Parathyroid adenoma (tissue), 2 donors: ENCODE data around the gene SLC9A6.

Experiments used
- H2AFZ ChIP-seq: fragments of 300-600 bp; sonication (generic); one replicate; pipeline ENCODE4 v1.7.0; 2017; ENCODE audit warnings: antibody characterized with exemption, mild to moderate bottlenecking
- H3K27ac ChIP-seq: fragments of 300-600 bp; sonication (generic); one replicate; pipeline ENCODE4 v1.7.0; 2017
- H3K27me3 ChIP-seq: fragments of 300-600 bp; sonication (generic); one replicate; pipeline ENCODE4 v1.7.0; 2017; ENCODE audit warnings: low read length; ENCODE audit not compliant: control insufficient read depth, insufficient read depth
- H3K36me3 ChIP-seq: fragments of 300-600 bp; sonication (generic); one replicate; pipeline ENCODE4 v1.7.0; 2017; ENCODE audit warnings: low read length; ENCODE audit not compliant: control insufficient read depth, insufficient read depth
- H3K4me1 ChIP-seq: fragments of 300-600 bp; sonication (generic); one replicate; pipeline ENCODE4 v1.7.0; 2017; ENCODE audit warnings: control low read depth
- H3K4me2 ChIP-seq: fragments of 300-600 bp; sonication (generic); one replicate; pipeline ENCODE4 v1.7.0; 2017; ENCODE audit warnings: low read length
- H3K4me3 ChIP-seq: fragments of 300-600 bp; sonication (generic); one replicate; pipeline ENCODE4 v1.7.0; 2017; ENCODE audit warnings: low read depth, low read length
- H3K79me2 ChIP-seq: fragments of 300-600 bp; sonication (generic); one replicate; pipeline ENCODE4 v1.7.0; 2017; ENCODE audit warnings: control low read depth
- H3K9ac ChIP-seq: fragments of 300-600 bp; sonication (generic); one replicate; pipeline ENCODE4 v1.7.0; 2017; ENCODE audit warnings: mild to moderate bottlenecking
- H3K9me3 ChIP-seq: fragments of 300-600 bp; sonication (generic); one replicate; pipeline ENCODE4 v1.7.0; 2017; ENCODE audit warnings: low read length; ENCODE audit not compliant: control insufficient read depth
- TF ChIP-seq, protein P1 (sequence below): fragments of 300-600 bp; sonication (generic); IDR thresholded peaks from one replicate; pipeline ENCODE4 v1.7.0; 2017; ENCODE audit warnings: antibody characterized with exemption, mild to moderate bottlenecking
- donor health status: primary hyperparathyroidism.

SLC9A6 gene

GRCh38 chrX:135988245-135988644 lies 3.0 kb downstream of the SLC9A6 start:
- H3K4me2 ChIP-seq, result no peak overlapping the region
- TF ChIP-seq, protein P1, sequence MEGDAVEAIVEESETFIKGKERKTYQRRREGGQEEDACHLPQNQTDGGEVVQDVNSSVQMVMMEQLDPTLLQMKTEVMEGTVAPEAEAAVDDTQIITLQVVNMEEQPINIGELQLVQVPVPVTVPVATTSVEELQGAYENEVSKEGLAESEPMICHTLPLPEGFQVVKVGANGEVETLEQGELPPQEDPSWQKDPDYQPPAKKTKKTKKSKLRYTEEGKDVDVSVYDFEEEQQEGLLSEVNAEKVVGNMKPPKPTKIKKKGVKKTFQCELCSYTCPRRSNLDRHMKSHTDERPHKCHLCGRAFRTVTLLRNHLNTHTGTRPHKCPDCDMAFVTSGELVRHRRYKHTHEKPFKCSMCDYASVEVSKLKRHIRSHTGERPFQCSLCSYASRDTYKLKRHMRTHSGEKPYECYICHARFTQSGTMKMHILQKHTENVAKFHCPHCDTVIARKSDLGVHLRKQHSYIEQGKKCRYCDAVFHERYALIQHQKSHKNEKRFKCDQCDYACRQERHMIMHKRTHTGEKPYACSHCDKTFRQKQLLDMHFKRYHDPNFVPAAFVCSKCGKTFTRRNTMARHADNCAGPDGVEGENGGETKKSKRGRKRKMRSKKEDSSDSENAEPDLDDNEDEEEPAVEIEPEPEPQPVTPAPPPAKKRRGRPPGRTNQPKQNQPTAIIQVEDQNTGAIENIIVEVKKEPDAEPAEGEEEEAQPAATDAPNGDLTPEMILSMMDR, result no peak
- H3K4me1 ChIP-seq, result no peaks in the 10 kb centered on the region
- H3K9me3 ChIP-seq, result no peaks in the 10 kb centered on the region
- no peak overlapping the region for H3K27ac ChIP-seq
- H3K79me2 ChIP-seq, result no peaks in the 10 kb centered on the region
- H2AFZ ChIP-seq, result no peak overlapping the region
- H3K27me3 ChIP-seq, result no peaks in the 10 kb centered on the region
- no peak overlapping the region for H3K4me3 ChIP-seq
- H3K9ac ChIP-seq, result no peak overlapping the region
- H3K36me3 ChIP-seq, result no peaks in the 10 kb centered on the region

DNA sequence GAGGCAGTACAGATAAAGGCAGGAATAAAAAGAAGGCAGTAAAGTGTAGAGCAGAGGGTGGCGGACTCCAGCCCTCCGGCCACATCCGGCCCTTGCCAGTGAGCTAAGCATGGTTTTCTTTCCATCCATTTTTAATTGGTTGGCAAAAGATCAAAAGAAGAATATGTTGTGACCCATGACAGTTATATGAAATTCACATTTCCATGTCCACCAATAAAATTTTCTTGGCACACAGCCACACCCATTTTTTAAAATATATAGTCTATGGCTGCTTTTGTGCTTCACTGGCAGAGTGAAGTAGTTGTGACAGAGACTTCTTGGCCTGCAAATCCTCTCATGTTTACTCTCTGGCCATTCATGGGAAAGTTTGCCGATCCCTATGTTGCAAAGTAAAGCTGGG lies 29.8 kb downstream of the SLC9A6 start:
- TF ChIP-seq, protein P1, result no peak
- Histone ChIP-seq H3K4me2 (no peak overlapping the region), H3K4me3 (no peak overlapping the region), H3K27me3 (no peaks in the 10 kb centered on the region), H3K79me2 (no peaks in the 10 kb centered on the region), H3K4me1 (no peaks in the 10 kb centered on the region), H3K9ac (no peak overlapping the region), H3K27ac (no peak overlapping the region), H3K9me3 (no peaks in the 10 kb centered on the region), H2AFZ (no peak overlapping the region), H3K36me3 (no peaks in the 10 kb centered on the region)

DNA sequence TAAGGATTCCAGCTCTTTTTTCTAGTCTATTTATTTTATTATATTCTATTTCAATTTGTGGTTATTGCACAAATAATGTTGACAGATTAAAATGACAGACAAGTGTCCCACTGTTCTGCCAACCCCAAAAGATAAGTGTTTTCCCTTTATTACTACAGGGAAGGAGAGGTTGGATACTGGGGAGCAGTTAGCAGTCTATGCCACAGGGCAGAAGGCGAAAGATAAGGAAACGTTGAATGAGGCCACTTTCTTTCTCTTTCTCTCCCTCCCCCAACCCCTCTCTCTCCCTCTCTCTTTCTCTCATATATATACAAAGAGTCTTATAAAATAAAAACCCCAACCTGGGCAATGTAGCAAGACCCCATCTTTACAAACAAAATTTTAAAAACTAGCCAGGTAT lies 31.6 kb downstream of the SLC9A6 start:
- no peaks in the 10 kb centered on the region for H3K9me3 ChIP-seq
- no peaks in the 10 kb centered on the region for H3K27me3 ChIP-seq
- no peak overlapping the region for H3K27ac ChIP-seq
- H3K36me3 ChIP-seq, result no peaks in the 10 kb centered on the region
- H3K9ac ChIP-seq, result no peak overlapping the region
- H2AFZ ChIP-seq, result no peak overlapping the region
- no peaks in the 10 kb centered on the region for H3K79me2 ChIP-seq
- no peaks in the 10 kb centered on the region for H3K4me1 ChIP-seq
- no peak overlapping the region for H3K4me2 ChIP-seq
- no peak overlapping the region for H3K4me3 ChIP-seq
- TF ChIP-seq, protein P1, result no peak

- no peak overlapping the region for H3K27ac ChIP-seq
- H2AFZ ChIP-seq, result no peak overlapping the region
- TF ChIP-seq, protein P1, result no peak
- no peaks in the 10 kb centered on the region for H3K9me3 ChIP-seq
- H3K4me3 ChIP-seq, result no peak overlapping the region
- H3K9ac ChIP-seq, result no peak overlapping the region
- no peak overlapping the region for H3K4me2 ChIP-seq
- H3K36me3 ChIP-seq, result no peaks in the 10 kb centered on the region
- H3K79me2 ChIP-seq, result no peaks in the 10 kb centered on the region
- no peaks in the 10 kb centered on the region for H3K27me3 ChIP-seq
- no peaks in the 10 kb centered on the region for H3K4me1 ChIP-seq
Observed at GRCh38 chrX:136019226-136019625, 34.0 kb downstream of the SLC9A6 start.

GRCh38 chrX:136021160-136021559 lies 35.9 kb downstream of the SLC9A6 start:
- TF ChIP-seq, protein P1, result no peak
- H3K4me3 ChIP-seq, result no peak overlapping the region
- H3K9ac ChIP-seq, result no peak overlapping the region
- H3K27me3 ChIP-seq, result no peaks in the 10 kb centered on the region
- H2AFZ ChIP-seq, result no peak overlapping the region
- H3K36me3 ChIP-seq, result no peaks in the 10 kb centered on the region
- no peaks in the 10 kb centered on the region for H3K79me2 ChIP-seq
- H3K4me2 ChIP-seq, result no peak overlapping the region
- H3K9me3 ChIP-seq, result no peaks in the 10 kb centered on the region
- no peak overlapping the region for H3K27ac ChIP-seq
- no peaks in the 10 kb centered on the region for H3K4me1 ChIP-seq
